Epithelial cell of prostate (primary cell): ENCODE data around the gene UBE2L3.
"Not testable (repeated sequence)": the region's sequence is repeated elsewhere in the genome, so short reads cannot be mapped to it uniquely, and the experiment has no call there.

Experiments used
- DNase-seq: peaks from one replicate; pipeline ENCODE4 v3.0.0-alpha.2; 2011; ENCODE audit warnings: low read depth, low spot score
- H3K27ac ChIP-seq: fragments of 450-650 bp; 2 replicates; pipeline ENCODE4 v1.5.1; 2017; ENCODE audit warnings: mild to moderate bottlenecking

The UBE2L3 gene

GRCh38 chr22:21570398-21570797 lies 2.9 kb downstream of the UBE2L3 start:
- no peak for DNase-seq
- H3K27ac ChIP-seq = no peak overlapping the region

GRCh38 chr22:21571679-21572078 lies 4.2 kb downstream of the UBE2L3 start:
- H3K27ac ChIP-seq = no peak overlapping the region
- DNase-seq = no peak

- no peak overlapping the region for H3K27ac ChIP-seq
- no peak for DNase-seq
Observed at GRCh38 chr22:21573293-21573734, 5.8 kb downstream of the UBE2L3 start.

- no peak for DNase-seq
- peak overlapping the region; percentile 14 for H3K27ac ChIP-seq
Observed at GRCh38 chr22:21573750-21574494, 6.4 kb downstream of the UBE2L3 start.

GRCh38 chr22:21579474-21579851 lies 11.9 kb downstream of the UBE2L3 start:
- DNase-seq = no peak
- H3K27ac ChIP-seq = no peak overlapping the region

GRCh38 chr22:21580623-21581007 lies 13.1 kb downstream of the UBE2L3 start:
- not testable (repeated sequence) for DNase-seq, H3K27ac ChIP-seq

- H3K27ac ChIP-seq, DNase-seq: not testable (repeated sequence)
Observed at GRCh38 chr22:21581009-21581713, 13.6 kb downstream of the UBE2L3 start.

- DNase-seq = no peak
- H3K27ac ChIP-seq = peak overlapping the region; percentile 9
Observed at GRCh38 chr22:21582801-21583740, 15.6 kb downstream of the UBE2L3 start.

GRCh38 chr22:21585389-21585788 lies 17.9 kb downstream of the UBE2L3 start:
- no peak for DNase-seq
- no peak overlapping the region for H3K27ac ChIP-seq

- no peak overlapping the region for H3K27ac ChIP-seq
- DNase-seq = no peak
Observed at GRCh38 chr22:21587803-21588611, 20.5 kb downstream of the UBE2L3 start.

- DNase-seq = no peak
- H3K27ac ChIP-seq = no peak overlapping the region
Observed at GRCh38 chr22:21589396-21589795, 21.9 kb downstream of the UBE2L3 start.

GRCh38 chr22:21590809-21591641 lies 23.5 kb downstream of the UBE2L3 start:
- DNase-seq = no peak
- H3K27ac ChIP-seq = no peak overlapping the region

- H3K27ac ChIP-seq = no peak overlapping the region
- DNase-seq = no peak
Observed at GRCh38 chr22:21591695-21592094, 24.2 kb downstream of the UBE2L3 start.

GRCh38 chr22:21592422-21592821 lies 24.9 kb downstream of the UBE2L3 start:
- no peak for DNase-seq
- H3K27ac ChIP-seq = no peak overlapping the region

- no peak for DNase-seq
- H3K27ac ChIP-seq = no peak overlapping the region
Observed at GRCh38 chr22:21593406-21594232, 26.1 kb downstream of the UBE2L3 start.

- no peak for DNase-seq
- H3K27ac ChIP-seq = no peak overlapping the region
Observed at GRCh38 chr22:21594865-21595452, 27.4 kb downstream of the UBE2L3 start.

- not testable (repeated sequence) for H3K27ac ChIP-seq
Observed at GRCh38 chr22:21596356-21597135, 29.0 kb downstream of the UBE2L3 start.

More at GRCh38 chr22:21596356-21597135, 29.0 kb downstream of the UBE2L3 start:
- DNase-seq = not testable (repeated sequence)
